B cell (primary cell): ENCODE measurements around the gene CELSR3. TPM values are rescaled to one million over a fixed set of nuclear protein-coding genes. Genes with fewer than 3 reads are reported as not detected.

Experiments
- ATAC-seq: fragments of 200-7000 bp; cut with Tn5 transposase; one replicate; pipeline ENCODE4 v1.10.0; 2021; ENCODE audit warnings: low read depth, mild to moderate bottlenecking, moderate number of reproducible peaks, moderate library complexity
- CTCF ChIA-PET: fragments of 350-600 bp; sonication (Branson Sonifier 250); formaldehyde crosslinking; loops from one replicate; lab custom pipeline; 2021; ENCODE audit warnings: antibody characterized with exemption, inconsistent platforms; lab: Charles Lee
- POLR2A ChIA-PET: fragments of 350-600 bp; sonication (Branson Sonifier 250); formaldehyde crosslinking; loops from one replicate; lab custom pipeline; 2021; ENCODE audit warnings: antibody characterized with exemption; lab: Charles Lee
- DNase-seq: peaks from one replicate; pipeline ENCODE4 v3.0.0; 2013
- H2AFZ ChIP-seq: 2 replicates; pipeline ENCODE4 v1.6.1; 2012; ENCODE audit warnings: mild to moderate bottlenecking, low read depth, low read length; ENCODE audit not compliant: insufficient read depth, poor library complexity, severe bottlenecking
- H3K27ac ChIP-seq, 2 donors: 1 replicate in 1 of 2; 2 replicates in 1 of 2; pipeline ENCODE4 v1.5.1; 2012 to 2013; ENCODE audit warnings: low read length in 2 of 2, mild to moderate bottlenecking in 2 of 2, moderate library complexity in 1 of 2
- H3K27me3 ChIP-seq, 4 experiments: fragments of 200-600 bp in 1 of 4; sonication (generic) in 1 of 4; replicated peaks in 1 of 4; 1 replicate in 2 of 4; 2 replicates in 2 of 4; pipeline versions ENCODE4 v1.6.1 to v1.7.0; 2013 to 2016; ENCODE audit warnings: low read length in 3 of 4, mild to moderate bottlenecking in 2 of 4, mixed read lengths in 1 of 4, moderate library complexity in 1 of 4; ENCODE audit not compliant: insufficient read depth in 4 of 4, control insufficient read depth in 3 of 4; ENCODE audit errors: control extremely low read depth in 1 of 4
- H3K36me3 ChIP-seq, 2 experiments: replicated peaks in 1 of 2; 1 replicate in 1 of 2; 2 replicates in 1 of 2; pipeline versions ENCODE4 v1.6.1 to v1.7.1; 2013; ENCODE audit warnings: low read length in 1 of 2; ENCODE audit not compliant: insufficient read depth in 2 of 2, control insufficient read depth in 1 of 2; ENCODE audit errors: control extremely low read depth in 1 of 2, extremely low read depth in 1 of 2
- H3K4me1 ChIP-seq, 2 donors: fragments of 200-600 bp in 1 of 2; sonication (generic) in 1 of 2; 1 replicate in 1 of 2; 2 replicates in 1 of 2; pipeline versions ENCODE4 v1.5.1 to v1.6.1; 2013 to 2017; ENCODE audit warnings: low read length in 2 of 2; ENCODE audit not compliant: control insufficient read depth in 2 of 2, insufficient read depth in 2 of 2
- H3K4me2 ChIP-seq: replicated peaks from 2 replicates; pipeline ENCODE3; 2012; ENCODE audit warnings: mild to moderate bottlenecking, low read depth, low read length; ENCODE audit not compliant: poor library complexity, severe bottlenecking
- H3K4me3 ChIP-seq, 5 experiments: fragments of 200-600 bp in 1 of 5; sonication (generic) in 1 of 5; 1 replicate in 3 of 5; 2 replicates in 2 of 5; pipeline versions ENCODE4 v1.5.1 to v1.7.0; 2011 to 2016; ENCODE audit warnings: low read length in 4 of 5, mild to moderate bottlenecking in 4 of 5, low read depth in 2 of 5, control low read depth in 1 of 5, moderate library complexity in 1 of 5; ENCODE audit not compliant: insufficient read depth in 1 of 5; ENCODE audit errors: control extremely low read depth in 1 of 5, extremely low read depth in 1 of 5
- H3K79me2 ChIP-seq: fragments of 200-600 bp; sonication (generic); one replicate; pipeline ENCODE4 v1.6.0; 2016; ENCODE audit warnings: low read length; ENCODE audit not compliant: control insufficient read depth, insufficient read depth
- H3K9ac ChIP-seq: fragments of 200-600 bp; sonication (generic); 2 replicates; pipeline ENCODE4 v1.6.1; 2017; ENCODE audit warnings: mild to moderate bottlenecking, low read length, moderate library complexity
- H3K9me3 ChIP-seq, 3 donors: one replicate each; pipeline versions ENCODE4 v1.6.1 to v1.7.1; 2013; ENCODE audit warnings: low read length in 2 of 3; ENCODE audit not compliant: control insufficient read depth in 2 of 3, insufficient read depth in 1 of 3; ENCODE audit errors: control extremely low read depth in 1 of 3
- H4K20me1 ChIP-seq: 2 replicates; pipeline ENCODE4 v1.6.0; 2012; ENCODE audit warnings: mild to moderate bottlenecking, low read length; ENCODE audit not compliant: insufficient read depth, control insufficient read depth, poor library complexity, severe bottlenecking
- H3K27ac Mint-ChIP-seq: one replicate; pipeline ENCODE4 v1.8.0; 2021; ENCODE audit warnings: mixed read lengths
- H3K27me3 Mint-ChIP-seq: one replicate; pipeline ENCODE4 v1.8.0; 2021; ENCODE audit warnings: mixed read lengths
- H3K4me1 Mint-ChIP-seq: one replicate; pipeline ENCODE4 v1.8.0; 2021; ENCODE audit warnings: mixed read lengths
- H3K4me3 Mint-ChIP-seq: one replicate; pipeline ENCODE4 v1.8.0; 2021; ENCODE audit warnings: mixed read lengths
- H3K9me3 Mint-ChIP-seq: one replicate; pipeline ENCODE4 v1.8.0; 2022; ENCODE audit warnings: mixed read lengths; ENCODE audit not compliant: insufficient read depth
- EZH2 ChIP-seq: IDR thresholded peaks from 2 replicates; pipeline ENCODE4 v1.6.1; 2012; ENCODE audit warnings: borderline replicate concordance, low read depth, mild to moderate bottlenecking, moderate library complexity, low read length; ENCODE audit not compliant: insufficient read depth, poor library complexity, severe bottlenecking
- WGBS: methylation state at CpG from one replicate; pipeline ENCODE4 v1.1.5; 2013; ENCODE audit warnings: missing lambda C conversion rate; ENCODE audit not compliant: insufficient coverage; 5-methylcytosine and 5-hydroxymethylcytosine counted together
- intact Hi-C: fragments of 100-400 bp; cut with micrococcal nuclease; formaldehyde crosslinking; loops from one replicate; pipeline ENCODE4 v1.10.0; 2022
- polyA plus RNA-seq: library from polyadenylated mRNA; depleted of rRNA; stranded (reverse); fragments of >200 nt; gene quantifications from 2 replicates; pipeline ENCODE4 v1.2.3, GENCODE V29; 2012
- total RNA-seq, 2 donors: library from RNA; stranded (reverse); fragments of 120-200 nt in 1 of 2; gene quantifications; 1 replicate in 1 of 2; 2 replicates in 1 of 2; pipeline versions ENCODE4 v1.2.3 to v1.2.4, GENCODE V29; 2013 to 2022
- TF ChIP-seq, protein P1 (sequence below): fragments of 200-600 bp; IDR thresholded peaks from one replicate; pipeline ENCODE4 v1.8.0; 2022; ENCODE audit warnings: antibody characterized with exemption, mild to moderate bottlenecking

CELSR3 gene
- total and polyA plus RNA-seq, 2 donors (not counting 1 experiment from before 2014, with no cell fraction given) = 2.4 to 2.5 TPM

DNA sequence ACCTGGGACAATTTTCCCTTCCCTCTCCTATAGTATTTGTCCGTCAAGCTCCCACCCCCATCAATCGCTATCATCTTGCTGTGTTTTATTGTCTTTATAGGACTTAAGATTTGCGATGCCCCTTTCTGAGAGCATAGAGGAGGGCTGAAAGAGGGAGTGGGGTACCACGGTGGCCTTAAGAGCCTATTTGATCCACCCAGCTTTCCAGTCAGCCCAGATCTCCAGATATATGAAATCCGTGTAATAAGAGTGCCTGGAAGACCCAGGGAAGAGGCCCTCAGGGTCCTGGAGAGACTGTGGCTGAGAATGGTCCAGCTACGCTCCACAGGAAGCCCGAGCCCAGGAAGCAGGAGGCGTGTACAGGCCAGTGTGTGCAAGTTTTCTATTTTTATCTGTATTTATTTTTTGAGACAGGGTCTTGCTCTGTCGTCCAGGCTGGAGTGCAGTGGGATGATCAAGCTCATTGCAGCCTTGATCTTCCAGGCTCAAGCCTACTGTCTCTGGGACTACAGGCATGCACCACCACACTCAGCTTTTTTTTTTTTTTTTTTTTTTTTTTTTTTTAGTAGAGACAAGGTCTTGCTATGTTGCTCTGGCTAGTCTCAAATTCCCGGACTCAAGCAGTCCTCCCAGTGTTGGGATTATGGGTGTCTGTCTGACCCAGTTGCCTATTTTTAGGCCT lies 24.0 kb upstream of the CELSR3 start:
- Histone ChIP-seq H3K4me3 (peak overlapping the region in 2 of 5 experiments; percentile 58 to 71), H3K27ac (peak overlapping the region in 1 of 2 donors; percentile 68)

More for the DNA sequence above, 24.0 kb upstream of the CELSR3 start:
- Histone ChIP-seq H3K36me3 (peaks cover 0 to 39% of the 10 kb centered on the region in 2 experiments), H3K4me2 (peak overlapping the region; percentile 75), H3K4me1 (peaks cover 10 to 25% of the 10 kb centered on the region in 2 donors), H3K9me3 (no peaks in the 10 kb centered on the region), H3K9ac (peak overlapping the region; percentile 69), H3K79me2 (no peaks in the 10 kb centered on the region), H3K27me3 (no peaks in the 10 kb centered on the region), H2AFZ (peak overlapping the region; percentile 77), H4K20me1 (peaks cover 12% of the 10 kb centered on the region)
- intact Hi-C loops = loop anchor here (5.0 to 10.0 kb wide), 2 partner anchors 222 to 599 kb away; a partner anchor contains a TSS
- ChIA-PET POLR2A (no interaction called here), CTCF (interaction anchor here (1.0 to 2.0 kb wide), 12 partner anchors 11 to 407 kb away, joined by 3 to 7 read pairs (median 4); partner anchors contain the start of genes ARIH2, CELSR3, IP6K2 and QRICH1)
- no peaks in the 10 kb centered on the region for H3K9me3 Mint-ChIP-seq
- ATAC-seq = no peak
- DNase-seq = no peak
- H3K27me3 Mint-ChIP-seq = no peaks in the 10 kb centered on the region
- H3K4me3 Mint-ChIP-seq = peak overlapping the region; percentile 89
- H3K27ac Mint-ChIP-seq = peak overlapping the region; percentile 92
- TF ChIP-seq, protein P1, sequence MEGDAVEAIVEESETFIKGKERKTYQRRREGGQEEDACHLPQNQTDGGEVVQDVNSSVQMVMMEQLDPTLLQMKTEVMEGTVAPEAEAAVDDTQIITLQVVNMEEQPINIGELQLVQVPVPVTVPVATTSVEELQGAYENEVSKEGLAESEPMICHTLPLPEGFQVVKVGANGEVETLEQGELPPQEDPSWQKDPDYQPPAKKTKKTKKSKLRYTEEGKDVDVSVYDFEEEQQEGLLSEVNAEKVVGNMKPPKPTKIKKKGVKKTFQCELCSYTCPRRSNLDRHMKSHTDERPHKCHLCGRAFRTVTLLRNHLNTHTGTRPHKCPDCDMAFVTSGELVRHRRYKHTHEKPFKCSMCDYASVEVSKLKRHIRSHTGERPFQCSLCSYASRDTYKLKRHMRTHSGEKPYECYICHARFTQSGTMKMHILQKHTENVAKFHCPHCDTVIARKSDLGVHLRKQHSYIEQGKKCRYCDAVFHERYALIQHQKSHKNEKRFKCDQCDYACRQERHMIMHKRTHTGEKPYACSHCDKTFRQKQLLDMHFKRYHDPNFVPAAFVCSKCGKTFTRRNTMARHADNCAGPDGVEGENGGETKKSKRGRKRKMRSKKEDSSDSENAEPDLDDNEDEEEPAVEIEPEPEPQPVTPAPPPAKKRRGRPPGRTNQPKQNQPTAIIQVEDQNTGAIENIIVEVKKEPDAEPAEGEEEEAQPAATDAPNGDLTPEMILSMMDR = no peak
- no peak for TF ChIP-seq EZH2
- WGBS = 73% methylated on average over 3 of the region's 10 CpGs
- H3K4me1 Mint-ChIP-seq = peaks cover 19% of the 10 kb centered on the region
